Measurements from ENCODE around the gene PPP2CA. TPM values are rescaled to one million over a fixed set of nuclear protein-coding genes. Genes with fewer than 3 reads are reported as not detected.
A peak's percentile ranks its signal among the peaks of the same experiment; 100 is the strongest.

Gene PPP2CA
- total and polyA plus RNA-seq, 2 of the 13 experiments (the other 11 are each of a cell fraction or from before 2014, with no cell fraction given) = 82.4 to 171 TPM

DNA sequence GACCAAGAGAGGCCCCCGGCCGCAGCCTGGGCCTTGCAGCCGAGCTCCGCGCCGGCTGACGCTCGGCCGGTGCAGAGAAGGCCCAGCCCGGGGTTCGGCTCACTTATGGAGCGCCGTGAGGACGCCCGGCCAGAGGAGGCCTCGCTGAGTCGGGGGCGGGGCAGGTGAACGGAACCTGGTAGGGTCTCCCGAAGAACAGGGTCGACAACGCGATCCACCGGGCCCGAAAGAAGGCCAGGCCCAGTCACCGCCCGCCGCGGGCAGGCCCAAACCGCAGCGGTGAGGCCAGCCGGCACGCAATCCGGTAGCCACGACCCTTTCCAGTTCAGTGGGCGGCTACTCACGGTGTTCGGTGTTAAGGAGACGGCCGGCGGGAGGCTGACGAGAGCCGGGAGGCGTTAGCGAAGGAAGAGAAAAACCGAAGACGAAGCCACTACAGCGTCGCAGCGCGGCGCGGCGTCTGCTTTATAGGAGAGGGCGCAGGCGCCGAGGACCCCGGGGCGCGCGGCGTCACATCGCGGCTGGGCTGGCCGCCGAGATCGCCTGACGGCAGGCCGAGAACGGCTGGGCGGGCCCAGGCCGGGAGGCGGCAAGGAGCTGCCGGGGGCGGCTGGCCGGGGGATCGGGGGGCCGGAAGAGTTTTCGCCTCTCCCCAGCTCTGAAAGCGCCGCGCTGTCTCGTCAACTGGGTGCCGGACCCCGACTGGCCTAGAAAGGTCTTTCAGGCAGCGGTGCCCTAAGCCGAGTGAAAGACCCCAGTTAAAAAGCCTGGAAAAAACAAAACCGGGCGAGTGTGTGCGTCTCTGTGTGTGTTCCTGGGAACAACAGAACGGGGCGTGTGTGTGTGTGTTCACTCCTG, 49.1 kb downstream of the PPP2CA start, which contains the start of gene SKP1 (continued):
- TF ChIP-seq, protein P1, sequence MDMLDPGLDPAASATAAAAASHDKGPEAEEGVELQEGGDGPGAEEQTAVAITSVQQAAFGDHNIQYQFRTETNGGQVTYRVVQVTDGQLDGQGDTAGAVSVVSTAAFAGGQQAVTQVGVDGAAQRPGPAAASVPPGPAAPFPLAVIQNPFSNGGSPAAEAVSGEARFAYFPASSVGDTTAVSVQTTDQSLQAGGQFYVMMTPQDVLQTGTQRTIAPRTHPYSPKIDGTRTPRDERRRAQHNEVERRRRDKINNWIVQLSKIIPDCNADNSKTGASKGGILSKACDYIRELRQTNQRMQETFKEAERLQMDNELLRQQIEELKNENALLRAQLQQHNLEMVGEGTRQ (IDR thresholded peaks at IDR 0.05; ENCODE audit: low read depth, low read length) = no peak
- TF ChIP-seq, protein P1 (CRISPR knock-in tag; IDR thresholded peaks at IDR 0.05; ENCODE audit: borderline replicate concordance) = no peak
- TF ChIP-seq, protein P2, sequence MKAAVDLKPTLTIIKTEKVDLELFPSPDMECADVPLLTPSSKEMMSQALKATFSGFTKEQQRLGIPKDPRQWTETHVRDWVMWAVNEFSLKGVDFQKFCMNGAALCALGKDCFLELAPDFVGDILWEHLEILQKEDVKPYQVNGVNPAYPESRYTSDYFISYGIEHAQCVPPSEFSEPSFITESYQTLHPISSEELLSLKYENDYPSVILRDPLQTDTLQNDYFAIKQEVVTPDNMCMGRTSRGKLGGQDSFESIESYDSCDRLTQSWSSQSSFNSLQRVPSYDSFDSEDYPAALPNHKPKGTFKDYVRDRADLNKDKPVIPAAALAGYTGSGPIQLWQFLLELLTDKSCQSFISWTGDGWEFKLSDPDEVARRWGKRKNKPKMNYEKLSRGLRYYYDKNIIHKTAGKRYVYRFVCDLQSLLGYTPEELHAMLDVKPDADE (CRISPR knock-in tag; IDR thresholded peaks at IDR 0.05) = 0 out of 2 replicates have a peak, but pooled peaks have one; percentile 49
- TF ChIP-seq THYN1 (CRISPR knock-in tag; IDR thresholded peaks at IDR 0.05; ENCODE audit: borderline replicate concordance, low read depth) (no peak), CHD2 (IDR thresholded peaks at IDR 0.05; ENCODE audit: low read depth, low read length) (no peak), ZNF263 (CRISPR knock-in tag; IDR thresholded peaks at IDR 0.05) (peak; percentile 71; the same call in 1 of the 2 replicates), ZSCAN20 (CRISPR knock-in tag; IDR thresholded peaks at IDR 0.05; ENCODE audit: borderline replicate concordance) (peak; percentile 98), HNRNPLL (IDR thresholded peaks at IDR 0.05; ENCODE audit: low read depth, low read length, poor library complexity, severe bottlenecking) (peak; percentile 59), KLF6 (CRISPR knock-in tag; IDR thresholded peaks at IDR 0.05) (peak; percentile 96; the same call in 1 of the 2 replicates), KMT2A (CRISPR knock-in tag; IDR thresholded peaks at IDR 0.05) (peak; percentile 96), SMAD9 (CRISPR knock-in tag; IDR thresholded peaks at IDR 0.05) (0 out of 2 replicates have a peak, but pooled peaks have one; percentile 24)
- TF ChIP-seq, protein P3, sequence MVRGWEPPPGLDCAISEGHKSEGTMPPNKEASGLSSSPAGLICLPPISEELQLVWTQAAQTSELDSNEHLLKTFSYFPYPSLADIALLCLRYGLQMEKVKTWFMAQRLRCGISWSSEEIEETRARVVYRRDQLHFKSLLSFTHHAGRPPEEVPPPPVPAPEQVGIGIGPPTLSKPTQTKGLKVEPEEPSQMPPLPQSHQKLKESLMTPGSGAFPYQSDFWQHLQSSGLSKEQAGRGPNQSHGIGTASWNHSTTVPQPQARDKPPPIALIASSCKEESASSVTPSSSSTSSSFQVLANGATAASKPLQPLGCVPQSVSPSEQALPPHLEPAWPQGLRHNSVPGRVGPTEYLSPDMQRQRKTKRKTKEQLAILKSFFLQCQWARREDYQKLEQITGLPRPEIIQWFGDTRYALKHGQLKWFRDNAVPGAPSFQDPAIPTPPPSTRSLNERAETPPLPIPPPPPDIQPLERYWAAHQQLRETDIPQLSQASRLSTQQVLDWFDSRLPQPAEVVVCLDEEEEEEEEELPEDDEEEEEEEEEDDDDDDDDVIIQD (CRISPR knock-in tag; IDR thresholded peaks at IDR 0.05; ENCODE audit: low read depth) = no peak
- TF ChIP-seq, protein P4, sequence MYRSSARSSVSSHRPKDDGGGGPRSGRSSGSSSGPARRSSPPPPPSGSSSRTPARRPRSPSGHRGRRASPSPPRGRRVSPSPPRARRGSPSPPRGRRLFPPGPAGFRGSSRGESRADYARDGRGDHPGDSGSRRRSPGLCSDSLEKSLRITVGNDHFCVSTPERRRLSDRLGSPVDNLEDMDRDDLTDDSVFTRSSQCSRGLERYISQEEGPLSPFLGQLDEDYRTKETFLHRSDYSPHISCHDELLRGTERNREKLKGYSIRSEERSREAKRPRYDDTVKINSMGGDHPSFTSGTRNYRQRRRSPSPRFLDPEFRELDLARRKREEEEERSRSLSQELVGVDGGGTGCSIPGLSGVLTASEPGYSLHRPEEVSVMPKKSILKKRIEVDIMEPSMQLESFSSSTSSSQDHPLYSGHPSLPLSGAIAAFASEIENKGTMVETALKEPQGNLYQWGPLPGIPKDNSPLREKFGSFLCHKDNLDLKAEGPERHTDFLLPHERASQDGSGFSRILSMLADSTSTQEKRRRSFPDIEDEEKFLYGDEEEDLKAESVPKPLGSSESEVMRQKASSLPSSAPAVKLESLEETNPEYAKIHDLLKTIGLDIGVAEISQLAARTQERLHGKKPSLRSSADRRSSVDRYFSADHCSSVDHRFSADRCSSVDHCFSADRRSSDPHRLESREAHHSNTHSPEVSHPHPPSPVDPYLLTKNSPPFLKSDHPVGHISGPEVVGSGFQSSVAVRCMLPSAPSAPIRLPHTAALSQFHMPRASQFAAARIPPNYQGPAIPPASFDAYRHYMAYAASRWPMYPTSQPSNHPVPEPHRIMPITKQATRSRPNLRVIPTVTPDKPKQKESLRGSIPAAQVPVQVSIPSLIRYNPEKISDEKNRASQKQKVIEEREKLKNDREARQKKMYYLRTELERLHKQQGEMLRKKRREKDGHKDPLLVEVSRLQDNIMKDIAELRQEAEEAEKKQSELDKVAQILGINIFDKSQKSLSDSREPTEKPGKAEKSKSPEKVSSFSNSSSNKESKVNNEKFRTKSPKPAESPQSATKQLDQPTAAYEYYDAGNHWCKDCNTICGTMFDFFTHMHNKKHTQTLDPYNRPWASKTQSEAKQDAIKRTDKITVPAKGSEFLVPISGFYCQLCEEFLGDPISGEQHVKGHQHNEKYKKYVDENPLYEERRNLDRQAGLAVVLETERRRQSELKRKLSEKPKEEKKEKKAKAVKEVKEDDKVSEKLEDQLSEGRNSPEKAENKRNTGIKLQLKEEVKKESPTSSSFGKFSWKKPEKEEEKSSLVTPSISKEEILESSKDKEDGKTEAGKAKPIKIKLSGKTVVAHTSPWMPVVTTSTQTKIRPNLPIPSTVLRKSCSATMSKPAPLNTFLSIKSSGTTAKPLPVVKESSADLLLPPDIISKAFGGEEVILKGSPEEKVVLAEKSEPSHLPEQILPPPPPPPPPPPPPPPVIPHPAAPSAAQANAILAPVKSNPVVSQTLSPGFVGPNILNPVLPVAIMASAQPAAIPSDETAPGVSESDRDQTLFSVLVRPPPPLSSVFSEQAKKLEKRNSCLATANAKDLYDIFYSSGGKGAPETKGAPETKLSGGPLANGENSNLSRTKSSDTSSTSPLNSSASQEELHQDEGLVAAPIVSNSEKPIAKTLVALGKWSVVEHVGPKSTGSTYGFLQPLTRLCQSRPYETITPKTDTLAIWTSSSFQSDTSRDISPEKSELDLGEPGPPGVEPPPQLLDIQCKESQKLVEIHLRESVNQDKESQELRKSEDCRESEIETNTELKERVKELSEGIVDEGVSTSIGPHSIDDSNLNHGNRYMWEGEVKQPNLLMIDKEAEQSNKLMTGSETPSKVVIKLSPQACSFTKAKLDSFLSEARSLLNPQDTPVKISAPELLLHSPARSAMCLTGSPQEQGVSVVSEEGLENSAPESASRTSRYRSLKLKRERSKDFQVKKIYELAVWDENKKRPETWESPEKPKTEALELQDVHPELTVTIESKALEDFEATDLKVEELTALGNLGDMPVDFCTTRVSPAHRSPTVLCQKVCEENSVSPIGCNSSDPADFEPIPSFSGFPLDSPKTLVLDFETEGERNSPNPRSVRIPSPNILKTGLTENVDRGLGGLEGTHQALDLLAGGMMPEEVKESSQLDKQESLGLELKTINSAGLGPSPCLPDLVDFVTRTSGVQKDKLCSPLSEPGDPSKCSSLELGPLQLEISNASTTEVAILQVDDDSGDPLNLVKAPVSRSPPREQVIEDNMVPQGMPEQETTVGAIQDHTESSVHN (CRISPR knock-in tag; IDR thresholded peaks at IDR 0.05) = no peak

Data from HepG2 (cell line).